ENCODE results near the gene THSD7B. TPM values are rescaled to one million over a fixed set of nuclear protein-coding genes. Genes with fewer than 3 reads are reported as not detected.
"Not testable (repeated sequence)": the region's sequence is repeated elsewhere in the genome, so short reads cannot be mapped to it uniquely, and the experiment has no call there.

THSD7B gene
- total and polyA plus RNA-seq, 10 of the 15 experiments (the other 5 are each of a cell fraction or from before 2014, with no cell fraction given) = 0.03 to 0.56 (median 0.28) TPM

GRCh38 chr2:136758504-136758903 lies 6.8 kb upstream of the THSD7B start:
- CTCF ChIA-PET; FAIRE-seq; DNase-seq (ENCODE audit: low read depth, low spot score); H3K4me1 ChIP-seq (ENCODE audit: control insufficient read depth, insufficient read depth, low read length); H4K20me1 ChIP-seq (ENCODE audit: control insufficient read depth, insufficient read depth); H3K4me3 ChIP-seq; intact Hi-C loops (cut with micrococcal nuclease; ENCODE audit: unreplicated experiment); RAD21 ChIA-PET (ENCODE audit: unreplicated experiment); H3K79me2 ChIP-seq (ENCODE audit: control insufficient read depth, insufficient read depth, low read length); H3K9ac ChIP-seq (ENCODE audit: control insufficient read depth, insufficient read depth, low read length); H3K9me3 ChIP-seq (replicated peaks; ENCODE audit: control insufficient read depth, insufficient read depth, low read length); in situ Hi-C loops (cut with MboI); H3K27me3 ChIP-seq (replicated peaks in 1 of 2; ENCODE audit: control insufficient read depth in 2 of 2, insufficient read depth in 2 of 2, low read length in 1 of 2); H3K27ac ChIP-seq (ENCODE audit: control insufficient read depth, insufficient read depth); BruUV-seq (replicated peaks); H3K36me3 ChIP-seq (ENCODE audit: control insufficient read depth in 2 of 2, insufficient read depth in 2 of 2, low read length in 1 of 2); ATAC-seq; POLR2A ChIA-PET; H3K4me2 ChIP-seq (ENCODE audit: control insufficient read depth, insufficient read depth); H2AFZ ChIP-seq (ENCODE audit: control insufficient read depth, low read depth, low read length); SMC1A ChIA-PET (ENCODE audit: uncharacterized antibody, unreplicated experiment): not testable (repeated sequence)
- WGBS (ENCODE audit: insufficient coverage, insufficient replicate concordance, low lambda C conversion rate, missing lambda C conversion rate) = 59% methylated on average over 18 of the region's 22 CpGs

DNA sequence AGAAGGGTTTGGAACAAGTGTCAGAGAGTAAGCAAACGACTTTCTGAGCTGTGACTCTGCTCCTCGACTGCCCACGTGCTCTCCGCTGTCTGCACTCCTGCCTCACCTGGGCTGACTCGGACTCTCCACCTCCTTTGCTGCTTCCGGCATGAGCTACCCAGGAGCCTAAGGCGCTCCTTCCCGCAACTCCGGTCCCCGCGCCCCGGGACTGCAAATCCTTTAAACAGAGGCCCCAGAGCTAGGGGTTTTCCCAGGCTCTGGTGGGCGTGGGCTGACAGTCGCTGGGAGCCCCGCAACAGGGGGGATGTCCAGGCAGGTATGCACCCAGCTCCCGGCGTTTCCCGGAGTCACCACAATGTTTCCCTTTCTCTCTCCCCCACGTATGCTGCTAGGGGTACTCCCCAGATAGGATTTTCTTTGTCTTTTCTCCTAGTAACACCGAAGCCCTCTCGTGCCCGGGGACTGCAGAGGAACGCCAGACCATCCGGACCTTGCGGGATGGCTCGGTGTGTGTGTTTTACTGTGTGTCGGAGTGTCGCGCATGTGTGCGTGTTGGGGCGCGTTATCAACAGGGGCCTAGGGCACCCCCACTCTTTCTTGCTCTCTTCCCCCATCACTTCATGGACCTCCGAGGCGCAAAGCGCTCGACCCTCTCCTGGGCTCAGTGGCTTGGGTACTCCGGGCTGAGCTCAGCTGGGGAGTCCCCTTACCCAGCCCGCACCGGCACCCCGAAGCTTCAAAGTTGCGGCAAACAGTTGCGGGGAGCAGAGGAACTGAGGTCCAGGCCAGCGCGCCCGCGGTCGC lies 691 bp upstream of the THSD7B start:
- Histone ChIP-seq H4K20me1 (ENCODE audit: control insufficient read depth, insufficient read depth) (no peaks in the 10 kb centered on the region), H3K27ac (ENCODE audit: control insufficient read depth, insufficient read depth) (no peak overlapping the region), H3K9ac (ENCODE audit: control insufficient read depth, insufficient read depth, low read length) (no peak overlapping the region), H2AFZ (ENCODE audit: control insufficient read depth, low read depth, low read length) (no peak overlapping the region), H3K79me2 (ENCODE audit: control insufficient read depth, insufficient read depth, low read length) (no peaks in the 10 kb centered on the region), H3K4me1 (ENCODE audit: control insufficient read depth, insufficient read depth, low read length) (no peaks in the 10 kb centered on the region), H3K4me2 (ENCODE audit: control insufficient read depth, insufficient read depth) (no peak overlapping the region), H3K9me3 (replicated peaks; ENCODE audit: control insufficient read depth, insufficient read depth, low read length) (no peaks in the 10 kb centered on the region), H3K36me3 (ENCODE audit: control insufficient read depth in 2 of 2, insufficient read depth in 2 of 2, low read length in 1 of 2) (no peaks in the 10 kb centered on the region), H3K4me3 (no peak overlapping the region), H3K27me3 (replicated peaks in 1 of 2; ENCODE audit: control insufficient read depth in 2 of 2, insufficient read depth in 2 of 2, low read length in 1 of 2) (peaks cover 9 to 18% of the 10 kb centered on the region in 2 experiments)
- peak; percentile 21 for ATAC-seq
- intact Hi-C loops (cut with micrococcal nuclease; ENCODE audit: unreplicated experiment) = no loop called here
- in situ Hi-C loops (cut with MboI) = no loop called here
- BruUV-seq (replicated peaks) = no TSS peak
- TF ChIP-seq SRF (IDR thresholded peaks at IDR 0.05; ENCODE audit: low read depth in 2 of 2, low read length in 2 of 2) = no peak
- TF ChIP-seq IRF4 (IDR thresholded peaks at IDR 0.05; ENCODE audit: low read depth, low read length) = no peak
- TF ChIP-seq BACH1 (IDR thresholded peaks at IDR 0.05; ENCODE audit: borderline replicate concordance) = no peak
- DNase-seq (ENCODE audit: low read depth, low spot score) = no peak
- WGBS (ENCODE audit: insufficient coverage, insufficient replicate concordance, low lambda C conversion rate, missing lambda C conversion rate) = 16% methylated on average over 45 of the region's 47 CpGs
- RAD21 ChIA-PET (ENCODE audit: unreplicated experiment) = interaction anchor here (0.6 kb wide), 1 partner anchor 1919 kb away, joined by 3 read pairs; no protein-coding TSS in a partner anchor
- SMC1A ChIA-PET (ENCODE audit: uncharacterized antibody, unreplicated experiment) = no interaction called here
- no peak for FAIRE-seq
- POLR2A ChIA-PET = no interaction called here
- CTCF ChIA-PET = no interaction called here
